Stimulated activated CD4-positive, alpha-beta T cell treated with anti-CD3 and anti-CD28 coated beads, TNF-alpha, amount 100 ng/mL, for 1 hour (primary cell): ENCODE data around the gene ZNF284.
"Not testable (repeated sequence)": the region's sequence is repeated elsewhere in the genome, so short reads cannot be mapped to it uniquely, and the experiment has no call there.

Experiments
- DNase-seq, 3 donors: peaks; one replicate each; pipeline ENCODE4 v3.0.0-alpha.2; 2020; ENCODE audit warnings: low read depth in 3 of 3, low spot score in 1 of 3

ZNF284 gene

DNA sequence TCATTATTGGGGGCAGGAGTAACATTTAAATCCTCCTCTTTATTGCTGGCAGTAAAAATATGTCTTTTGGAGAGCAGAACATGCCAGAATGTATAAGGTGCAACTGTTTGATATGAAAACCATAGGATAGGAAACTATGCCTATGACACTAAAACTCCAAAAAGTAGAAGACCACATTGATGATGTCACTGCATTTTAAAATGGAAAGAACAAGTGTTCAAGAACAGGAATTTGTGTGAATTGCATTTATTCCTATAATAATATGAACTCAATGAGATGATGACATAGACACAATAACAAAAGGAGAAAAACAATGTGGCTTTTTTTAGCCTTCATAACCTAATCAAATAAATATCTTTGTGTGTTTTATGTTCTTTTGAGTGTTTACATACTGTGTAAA lies 37.5 kb downstream of the ZNF284 start:
- DNase-seq = no peak

- no peak for DNase-seq
These were observed 40.0 kb downstream of the ZNF284 start for GRCh38 chr19:44111910-44112463.

GRCh38 chr19:44112802-44113137 lies 40.8 kb downstream of the ZNF284 start:
- DNase-seq = no peak

- peak; percentile 54 to 60 (median 60) for DNase-seq
These were observed 41.3 kb downstream of the ZNF284 start, which contains the start of gene ZNF225 for GRCh38 chr19:44113138-44113783. ZNF225 (plus strand) TSS chr19:44113399; CDS start chr19:44115828, 2,429 bp downstream.

DNA sequence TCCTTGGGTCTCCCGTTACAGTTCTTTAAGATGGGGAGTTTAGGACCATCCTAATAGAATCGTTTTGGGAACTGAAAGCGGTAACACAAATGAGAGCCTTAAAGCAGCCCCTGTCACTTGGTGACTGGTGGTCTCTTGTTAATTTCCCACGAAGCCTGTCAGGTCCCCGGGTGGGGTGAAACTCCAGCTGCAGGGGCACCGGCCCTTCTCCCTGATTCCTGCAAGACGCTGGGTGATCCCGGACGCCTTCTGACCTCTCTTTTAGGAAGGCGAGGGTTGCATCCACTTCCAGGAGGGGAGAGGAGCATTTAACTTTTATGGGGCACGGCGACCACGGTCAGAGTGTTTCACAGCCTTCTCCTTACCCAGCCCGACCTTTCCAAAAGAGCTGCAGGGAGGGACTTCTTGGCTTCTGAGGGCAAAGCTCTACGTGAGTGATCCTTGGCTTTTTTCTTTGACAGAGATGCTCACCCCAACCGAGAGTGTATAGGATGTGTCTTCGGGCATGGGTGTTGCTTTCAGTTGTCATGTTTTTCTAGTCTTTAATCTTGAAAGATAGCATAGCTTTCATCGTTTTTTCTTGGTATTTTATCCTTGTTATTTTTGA lies 41.9 kb downstream of the ZNF284 start:
- no peak for DNase-seq

DNA sequence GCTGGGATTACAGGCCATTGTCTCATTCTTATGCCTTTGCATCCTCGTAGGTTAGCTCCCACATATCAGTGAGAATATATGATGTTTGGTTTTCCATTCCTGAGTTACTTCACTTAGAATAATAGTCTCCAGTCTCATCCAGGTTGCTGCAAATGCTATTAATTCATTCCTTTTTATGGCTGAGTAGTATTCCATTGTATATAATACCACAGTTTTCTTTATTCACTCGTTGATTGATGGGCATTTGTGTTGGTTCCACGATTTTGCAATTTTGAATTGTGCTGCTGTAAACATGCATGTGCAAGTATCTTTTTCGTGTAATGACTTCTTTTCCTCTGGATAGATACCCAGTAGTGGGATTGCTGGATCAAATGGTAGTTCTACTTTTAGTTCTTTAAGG lies 49.2 kb downstream of the ZNF284 start:
- DNase-seq = not testable (repeated sequence)

DNA sequence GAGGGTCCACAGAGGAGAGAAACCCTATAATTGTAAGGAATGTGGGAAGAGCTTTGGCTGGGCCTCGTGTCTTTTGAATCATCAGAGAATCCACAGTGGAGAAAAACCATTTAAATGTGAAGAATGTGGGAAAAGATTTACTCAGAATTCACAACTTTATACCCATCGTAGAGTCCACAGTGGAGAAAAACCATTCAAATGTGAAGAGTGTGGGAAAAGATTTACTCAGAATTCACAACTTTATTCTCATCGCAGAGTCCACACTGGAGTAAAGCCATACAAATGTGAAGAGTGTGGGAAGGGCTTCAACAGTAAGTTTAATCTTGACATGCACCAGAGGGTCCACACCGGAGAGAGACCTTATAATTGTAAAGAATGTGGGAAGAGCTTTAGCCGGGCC lies 60.0 kb downstream of the ZNF284 start:
- DNase-seq = no peak
